Coronary artery (tissue), 2 donors: Measurements from ENCODE around the gene GCNT4.

Experiments
- DNase-seq: peaks from one replicate; pipeline ENCODE4 v3.0.0-alpha.2; 2017; ENCODE audit warnings: low spot score
- H3K27ac ChIP-seq, 2 donors: fragments of 200-600 bp; sonication (generic); one replicate each; pipeline ENCODE4 v1.5.1; 2016 to 2019
- H3K4me3 ChIP-seq: fragments of 200-600 bp; sonication (generic); 2 replicates; pipeline ENCODE4 v1.5.1; 2016; ENCODE audit warnings: mild to moderate bottlenecking, moderate library complexity
- TF ChIP-seq, protein P1 (sequence below): fragments of 200-600 bp; sonication (generic); IDR thresholded peaks from one replicate; pipeline ENCODE4 v1.5.1; 2019; ENCODE audit warnings: antibody characterized with exemption

Gene GCNT4

DNA sequence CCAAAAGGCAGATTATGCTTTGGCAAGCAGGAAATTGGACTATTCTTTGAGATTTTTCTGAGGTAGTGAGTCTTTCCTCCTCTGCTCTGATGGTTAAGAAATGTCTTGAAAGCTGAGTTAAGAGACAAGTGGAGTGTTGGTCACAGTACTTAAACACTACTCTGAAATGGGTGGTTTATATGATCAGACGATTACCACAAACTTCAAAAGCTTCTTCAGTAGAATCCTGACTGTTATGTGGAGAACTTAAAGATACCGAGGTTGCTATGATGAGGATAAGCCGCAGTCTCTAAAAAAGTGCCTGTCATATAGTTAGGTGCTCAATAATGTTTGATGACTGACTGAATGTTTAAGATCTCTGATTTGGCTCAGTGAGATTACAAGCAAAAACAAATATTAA is 24.3 kb downstream of the GCNT4 start:
- no peak for DNase-seq
- TF ChIP-seq, protein P1, sequence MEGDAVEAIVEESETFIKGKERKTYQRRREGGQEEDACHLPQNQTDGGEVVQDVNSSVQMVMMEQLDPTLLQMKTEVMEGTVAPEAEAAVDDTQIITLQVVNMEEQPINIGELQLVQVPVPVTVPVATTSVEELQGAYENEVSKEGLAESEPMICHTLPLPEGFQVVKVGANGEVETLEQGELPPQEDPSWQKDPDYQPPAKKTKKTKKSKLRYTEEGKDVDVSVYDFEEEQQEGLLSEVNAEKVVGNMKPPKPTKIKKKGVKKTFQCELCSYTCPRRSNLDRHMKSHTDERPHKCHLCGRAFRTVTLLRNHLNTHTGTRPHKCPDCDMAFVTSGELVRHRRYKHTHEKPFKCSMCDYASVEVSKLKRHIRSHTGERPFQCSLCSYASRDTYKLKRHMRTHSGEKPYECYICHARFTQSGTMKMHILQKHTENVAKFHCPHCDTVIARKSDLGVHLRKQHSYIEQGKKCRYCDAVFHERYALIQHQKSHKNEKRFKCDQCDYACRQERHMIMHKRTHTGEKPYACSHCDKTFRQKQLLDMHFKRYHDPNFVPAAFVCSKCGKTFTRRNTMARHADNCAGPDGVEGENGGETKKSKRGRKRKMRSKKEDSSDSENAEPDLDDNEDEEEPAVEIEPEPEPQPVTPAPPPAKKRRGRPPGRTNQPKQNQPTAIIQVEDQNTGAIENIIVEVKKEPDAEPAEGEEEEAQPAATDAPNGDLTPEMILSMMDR, result no peak
- Histone ChIP-seq H3K4me3 (no peak overlapping the region), H3K27ac (no peak overlapping the region)

DNA sequence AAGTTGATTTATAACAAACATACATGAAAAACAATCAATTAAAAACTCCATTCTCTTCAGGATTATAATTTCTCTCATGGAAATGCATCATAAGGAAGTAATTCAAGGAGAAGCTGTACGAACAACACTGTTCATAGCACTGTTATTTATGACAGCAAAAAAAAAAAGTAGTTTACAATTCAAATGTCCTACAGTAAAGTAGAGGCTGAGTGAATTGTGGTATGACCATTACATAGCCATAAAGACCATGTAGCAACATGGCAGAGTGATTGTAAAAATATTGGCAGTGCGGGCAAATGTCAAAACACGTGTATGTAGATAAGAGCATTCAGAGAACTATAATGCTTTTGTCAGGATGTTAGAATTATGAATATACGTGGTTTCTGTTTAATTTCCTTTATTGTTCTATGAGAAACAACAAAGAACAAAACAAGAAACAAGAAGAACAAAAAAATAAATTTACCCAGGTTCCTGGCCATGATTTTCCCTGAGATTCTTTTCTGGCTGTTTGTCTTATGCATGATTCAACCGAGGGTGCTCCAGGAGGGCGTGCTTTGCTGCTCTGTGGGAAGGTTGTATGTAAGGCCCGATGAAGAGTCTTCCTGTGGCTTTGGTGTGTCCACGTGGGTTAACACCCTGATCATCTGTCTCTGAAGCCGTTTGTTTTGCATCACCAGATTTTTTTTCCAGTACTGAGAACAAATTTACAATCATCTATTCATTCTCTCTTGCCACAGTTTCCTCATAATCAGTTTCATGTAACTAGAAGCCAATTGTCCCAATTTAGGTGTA is 28.8 kb downstream of the GCNT4 start:
- Histone ChIP-seq H3K27ac (no peak overlapping the region), H3K4me3 (no peak overlapping the region)
- DNase-seq, result no peak
- TF ChIP-seq, protein P1, result no peak

DNA sequence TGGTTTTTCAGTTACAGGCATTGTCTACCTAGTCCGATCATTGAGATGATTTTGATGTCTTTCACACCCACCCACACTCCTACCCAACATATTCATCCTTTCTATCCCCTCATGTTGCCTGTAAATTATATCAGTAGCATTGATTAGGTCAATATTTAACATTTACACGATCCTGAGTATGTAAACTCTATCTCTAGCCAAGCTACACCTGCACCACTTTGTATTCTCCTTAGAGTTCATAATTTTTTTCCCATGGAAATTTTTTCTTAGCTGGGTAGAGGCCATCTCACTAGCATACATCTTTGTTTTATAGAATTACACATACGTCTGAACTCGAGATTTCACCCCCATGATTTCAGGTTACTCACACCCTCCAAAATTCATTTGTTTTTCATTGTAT is 30.6 kb downstream of the GCNT4 start:
- TF ChIP-seq, protein P1, result no peak
- Histone ChIP-seq H3K27ac (no peak overlapping the region), H3K4me3 (no peak overlapping the region)
- DNase-seq, result no peak

DNA sequence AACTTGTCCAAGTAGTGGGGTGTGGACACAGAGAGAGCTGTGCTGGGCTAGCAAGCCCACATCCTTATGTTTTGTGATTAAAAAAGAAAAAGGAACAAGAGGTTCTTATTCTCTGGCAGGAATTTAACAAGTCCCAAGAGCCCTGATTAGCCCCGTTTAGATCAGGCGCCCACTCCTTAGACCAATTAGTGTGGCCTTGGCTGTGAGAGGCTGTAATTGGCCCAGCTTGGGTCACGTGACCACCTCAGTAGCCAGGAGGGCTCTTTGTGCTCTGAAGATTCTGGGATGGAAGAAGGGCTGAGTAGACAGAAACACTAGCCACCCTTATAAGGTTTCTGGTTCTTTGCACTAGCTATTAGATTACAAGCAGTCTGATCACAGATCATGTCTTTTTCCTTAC is 31.1 kb downstream of the GCNT4 start:
- Histone ChIP-seq H3K4me3 (no peak overlapping the region), H3K27ac (no peak overlapping the region)
- TF ChIP-seq, protein P1, result no peak
- no peak for DNase-seq

DNA sequence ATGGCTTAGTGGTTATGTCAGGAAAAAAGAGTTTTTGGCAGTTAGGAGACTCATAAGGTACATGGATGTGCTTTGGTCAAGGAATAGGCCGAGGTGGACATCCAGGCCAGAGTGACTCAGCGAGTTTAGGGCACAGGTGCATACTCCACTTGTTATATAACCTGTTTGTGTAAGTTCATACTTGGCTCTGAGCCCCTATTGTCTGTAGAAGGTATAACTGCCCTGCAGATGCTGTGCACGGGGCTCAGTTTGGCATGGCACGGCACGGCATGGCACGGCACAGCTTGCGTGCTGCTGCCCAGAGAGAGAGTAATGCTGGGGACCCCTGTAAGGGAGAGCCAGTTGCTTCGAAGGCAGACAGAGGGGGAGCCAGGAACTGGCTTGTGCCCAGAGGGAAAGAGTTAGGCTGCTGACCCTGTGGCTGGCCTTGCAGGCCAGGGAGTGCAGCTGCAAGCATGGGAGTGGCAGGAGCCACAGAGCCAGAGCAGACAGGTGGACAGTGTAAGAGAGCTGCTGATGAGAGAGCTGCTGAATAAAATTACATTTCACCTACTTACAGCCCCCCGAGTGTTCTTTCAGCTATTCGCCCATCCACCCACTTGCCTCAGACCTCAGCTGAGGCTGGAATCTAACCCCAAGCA is 32.2 kb downstream of the GCNT4 start:
- TF ChIP-seq, protein P1, result no peak
- Histone ChIP-seq H3K4me3 (no peak overlapping the region), H3K27ac (no peak overlapping the region)
- DNase-seq, result no peak

DNA sequence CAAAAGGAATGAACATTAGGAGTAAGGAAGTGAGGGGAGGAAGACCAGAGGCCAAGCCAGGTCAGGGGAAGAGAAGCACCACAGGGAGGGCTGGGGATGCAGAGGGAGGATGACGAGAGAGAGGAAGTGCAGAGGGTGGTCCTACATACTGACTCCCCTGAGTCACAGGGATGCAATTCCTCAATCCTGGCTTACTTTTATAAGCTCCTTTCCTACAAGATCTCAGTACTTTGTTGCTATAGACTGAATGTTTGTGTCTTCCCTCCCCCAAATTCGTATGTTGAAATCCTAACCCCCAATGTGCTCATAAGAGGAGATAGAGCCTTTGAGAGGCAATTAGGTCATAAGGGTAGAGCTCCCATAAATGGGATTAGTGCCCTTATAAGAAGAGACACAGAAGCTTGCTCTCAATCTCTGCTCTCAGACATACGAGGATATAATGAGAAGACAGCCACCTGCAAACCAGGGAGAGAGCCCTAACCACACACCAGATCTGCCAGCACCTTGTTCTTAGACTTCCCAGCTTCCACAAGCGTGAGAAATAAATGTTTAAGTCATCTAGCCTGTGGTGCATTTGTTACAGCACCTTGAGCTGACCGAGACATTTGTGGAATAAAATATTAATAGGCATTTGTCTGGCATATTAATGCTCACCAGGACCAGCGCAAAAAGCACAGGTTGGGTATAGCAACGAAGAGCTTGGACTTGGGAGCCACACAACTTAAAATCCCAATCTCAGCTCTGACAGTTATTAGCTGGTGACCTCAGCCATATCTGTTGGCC is 33.4 kb downstream of the GCNT4 start:
- no peak for DNase-seq
- TF ChIP-seq, protein P1, result no peak
- no peak overlapping the region for H3K27ac ChIP-seq
- H3K4me3 ChIP-seq, result no peak overlapping the region
